ENCODE measurements around the gene SEPTIN7.

DNA sequence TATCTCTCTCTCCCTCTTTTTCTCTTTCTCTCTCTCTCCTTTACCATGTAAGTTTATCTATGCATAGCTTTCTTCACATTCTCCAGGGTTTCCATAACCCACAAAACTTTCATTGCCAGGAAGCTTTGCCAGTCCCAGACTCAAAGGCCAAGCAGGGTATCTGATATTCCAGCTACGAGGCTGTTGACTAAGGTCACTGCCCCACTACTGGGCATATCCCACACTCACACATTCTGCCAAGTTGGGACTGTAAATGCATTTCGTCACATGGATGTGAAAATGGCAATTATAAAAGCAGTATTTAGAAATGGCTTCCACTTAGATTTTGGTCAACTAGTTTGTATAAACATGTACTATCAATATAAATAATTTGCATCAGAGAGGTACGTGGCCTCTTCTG lies 43.3 kb upstream of the SEPTIN7 start:
- no peak for TF ChIP-seq POLR2A (IDR thresholded peaks at IDR 0.05)
- TF ChIP-seq, protein P1, sequence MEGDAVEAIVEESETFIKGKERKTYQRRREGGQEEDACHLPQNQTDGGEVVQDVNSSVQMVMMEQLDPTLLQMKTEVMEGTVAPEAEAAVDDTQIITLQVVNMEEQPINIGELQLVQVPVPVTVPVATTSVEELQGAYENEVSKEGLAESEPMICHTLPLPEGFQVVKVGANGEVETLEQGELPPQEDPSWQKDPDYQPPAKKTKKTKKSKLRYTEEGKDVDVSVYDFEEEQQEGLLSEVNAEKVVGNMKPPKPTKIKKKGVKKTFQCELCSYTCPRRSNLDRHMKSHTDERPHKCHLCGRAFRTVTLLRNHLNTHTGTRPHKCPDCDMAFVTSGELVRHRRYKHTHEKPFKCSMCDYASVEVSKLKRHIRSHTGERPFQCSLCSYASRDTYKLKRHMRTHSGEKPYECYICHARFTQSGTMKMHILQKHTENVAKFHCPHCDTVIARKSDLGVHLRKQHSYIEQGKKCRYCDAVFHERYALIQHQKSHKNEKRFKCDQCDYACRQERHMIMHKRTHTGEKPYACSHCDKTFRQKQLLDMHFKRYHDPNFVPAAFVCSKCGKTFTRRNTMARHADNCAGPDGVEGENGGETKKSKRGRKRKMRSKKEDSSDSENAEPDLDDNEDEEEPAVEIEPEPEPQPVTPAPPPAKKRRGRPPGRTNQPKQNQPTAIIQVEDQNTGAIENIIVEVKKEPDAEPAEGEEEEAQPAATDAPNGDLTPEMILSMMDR (IDR thresholded peaks at IDR 0.05) = no peak
